NCI-H1105 (cell line): ENCODE measurements around the gene BRD3OS.
"Not testable (repeated sequence)": the region's sequence is repeated elsewhere in the genome, so short reads cannot be mapped to it uniquely, and the experiment has no call there.

ENCODE experiments used
- DNase-seq: peaks from one replicate; lab custom pipeline; 2025; lab: John Stamatoyannopoulos, UW

The BRD3OS gene

DNA sequence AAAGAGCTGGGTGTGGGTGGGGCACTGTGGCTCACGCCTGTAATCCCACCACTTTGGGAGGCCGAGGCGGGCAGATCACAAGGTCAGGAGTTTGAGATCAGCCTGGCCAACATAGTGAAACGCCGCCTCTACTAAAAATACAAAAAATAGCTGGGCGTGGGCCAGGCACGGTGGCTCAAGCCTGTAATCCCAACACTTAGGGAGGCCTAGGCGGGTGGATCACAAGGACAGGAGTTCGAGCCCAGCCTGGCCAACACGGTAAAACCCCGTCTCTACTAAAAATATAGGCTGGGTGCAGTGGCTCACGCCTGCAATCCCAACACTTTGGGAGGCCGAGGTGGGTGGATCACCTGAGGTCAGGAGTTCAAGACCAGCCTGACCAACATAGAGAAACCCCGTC, 36.5 kb upstream of the BRD3OS start:
- not testable (repeated sequence) for DNase-seq

DNA sequence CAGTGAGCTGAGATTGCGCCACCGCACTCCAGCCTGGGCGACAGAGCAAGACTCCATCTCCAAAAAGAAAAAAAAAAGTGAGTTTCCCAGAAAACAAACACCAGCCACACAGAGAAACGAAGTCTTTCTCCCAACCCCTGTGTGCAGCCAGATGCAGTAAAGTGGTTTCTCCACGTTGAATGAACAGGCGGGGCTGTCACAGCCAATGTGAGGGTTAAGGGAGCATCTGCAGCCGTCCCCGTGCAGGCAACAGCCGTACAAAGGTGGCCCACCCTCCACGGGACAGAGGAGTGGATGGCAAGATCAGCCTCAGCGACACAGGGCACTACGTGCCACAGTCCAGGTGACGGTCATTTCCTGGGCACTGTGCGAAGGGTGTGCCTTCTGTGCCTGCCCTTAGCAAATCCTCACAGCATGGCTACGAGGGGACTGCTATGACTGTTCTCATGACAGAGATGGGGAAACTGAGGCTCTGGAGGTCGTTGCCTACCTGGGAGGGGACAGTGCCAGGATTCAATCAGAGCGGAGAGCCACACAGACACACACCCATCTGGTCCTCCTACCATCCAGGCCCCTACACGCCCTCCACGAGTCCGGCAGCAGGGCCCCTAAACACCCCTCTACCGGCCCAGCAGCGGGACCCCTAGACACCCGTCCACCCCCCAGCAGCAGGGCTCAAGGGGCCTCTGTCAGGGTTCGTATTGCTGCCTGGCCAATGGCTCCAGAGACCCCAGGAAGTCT, 35.5 kb upstream of the BRD3OS start:
- DNase-seq, result no peak

DNA sequence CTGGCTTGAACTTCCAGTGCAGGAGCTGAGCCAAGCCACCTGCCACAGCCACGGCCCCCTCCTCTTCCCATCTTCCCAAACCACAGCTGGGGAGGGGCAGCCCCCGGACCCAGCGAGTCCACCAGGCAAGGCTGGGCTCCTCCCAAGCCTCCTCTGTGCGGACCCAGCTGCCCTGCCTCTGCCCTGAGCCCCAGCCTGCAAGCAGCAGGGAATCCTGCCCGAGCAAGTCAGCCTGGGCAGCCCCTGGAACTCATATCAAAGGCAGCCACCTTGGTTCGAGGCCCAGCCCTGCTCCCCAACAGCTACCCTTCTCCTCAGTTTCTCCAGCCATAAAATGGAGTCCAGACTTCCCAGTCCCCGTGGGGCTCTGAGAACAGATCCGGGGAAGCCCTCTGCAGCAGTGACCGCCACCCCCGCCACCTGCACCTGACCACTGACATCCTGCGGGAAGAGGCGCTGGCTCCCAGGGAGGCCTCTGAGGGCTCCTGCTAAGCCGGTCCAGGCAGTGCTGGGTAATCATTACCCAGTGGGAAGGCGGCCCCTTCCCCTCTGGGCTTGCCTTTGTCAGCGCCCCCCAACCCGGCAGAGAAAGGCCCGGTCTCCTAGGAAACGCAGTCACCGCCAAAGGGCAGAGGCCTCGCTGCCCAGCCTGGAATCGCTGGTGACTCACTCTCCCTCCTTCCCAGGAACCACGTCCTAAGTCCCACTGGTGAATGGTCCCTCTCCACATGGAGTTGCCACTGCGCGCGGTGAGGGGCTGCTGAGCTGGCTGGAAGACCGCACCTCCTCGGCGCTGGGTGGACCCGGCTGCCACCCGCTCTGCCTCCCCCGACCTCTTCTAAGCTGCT, 34.7 kb upstream of the BRD3OS start:
- no peak for DNase-seq

DNA sequence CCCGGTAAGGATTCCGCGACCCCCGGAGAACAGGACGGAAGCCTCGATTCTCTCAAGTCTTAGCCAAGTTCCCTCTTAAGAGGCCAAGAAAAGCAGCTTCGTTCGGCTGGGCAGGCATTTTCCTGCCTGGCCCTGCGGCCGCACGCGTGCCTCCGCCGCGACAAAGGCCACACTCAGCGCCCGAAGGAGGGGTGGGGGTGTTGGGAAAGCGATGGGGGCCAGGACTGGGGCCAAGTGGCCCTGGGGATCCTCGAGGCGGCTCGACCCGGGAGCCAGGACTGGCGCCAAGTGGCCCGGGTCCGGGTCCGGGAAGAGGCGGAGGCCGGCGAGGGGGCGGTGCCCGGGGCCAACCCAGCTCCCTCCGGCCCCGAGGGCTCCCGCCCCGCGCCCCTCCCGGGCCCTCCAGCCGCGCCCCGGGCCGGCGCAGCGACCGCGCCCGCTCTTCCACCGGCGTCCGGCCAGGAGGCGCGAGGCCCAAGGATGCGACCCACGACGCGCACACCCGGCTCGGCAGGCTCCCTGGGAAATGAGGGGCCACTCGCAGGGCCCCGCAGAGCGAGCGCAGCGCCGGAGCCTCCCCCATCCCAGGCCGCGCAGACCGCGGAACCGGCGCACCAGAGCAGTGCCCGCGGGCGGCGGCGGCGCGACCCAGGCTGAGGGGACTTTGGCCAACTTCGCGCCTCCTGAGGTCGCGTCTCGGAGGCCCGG, 33.9 kb upstream of the BRD3OS start:
- DNase-seq, result no peak

DNA sequence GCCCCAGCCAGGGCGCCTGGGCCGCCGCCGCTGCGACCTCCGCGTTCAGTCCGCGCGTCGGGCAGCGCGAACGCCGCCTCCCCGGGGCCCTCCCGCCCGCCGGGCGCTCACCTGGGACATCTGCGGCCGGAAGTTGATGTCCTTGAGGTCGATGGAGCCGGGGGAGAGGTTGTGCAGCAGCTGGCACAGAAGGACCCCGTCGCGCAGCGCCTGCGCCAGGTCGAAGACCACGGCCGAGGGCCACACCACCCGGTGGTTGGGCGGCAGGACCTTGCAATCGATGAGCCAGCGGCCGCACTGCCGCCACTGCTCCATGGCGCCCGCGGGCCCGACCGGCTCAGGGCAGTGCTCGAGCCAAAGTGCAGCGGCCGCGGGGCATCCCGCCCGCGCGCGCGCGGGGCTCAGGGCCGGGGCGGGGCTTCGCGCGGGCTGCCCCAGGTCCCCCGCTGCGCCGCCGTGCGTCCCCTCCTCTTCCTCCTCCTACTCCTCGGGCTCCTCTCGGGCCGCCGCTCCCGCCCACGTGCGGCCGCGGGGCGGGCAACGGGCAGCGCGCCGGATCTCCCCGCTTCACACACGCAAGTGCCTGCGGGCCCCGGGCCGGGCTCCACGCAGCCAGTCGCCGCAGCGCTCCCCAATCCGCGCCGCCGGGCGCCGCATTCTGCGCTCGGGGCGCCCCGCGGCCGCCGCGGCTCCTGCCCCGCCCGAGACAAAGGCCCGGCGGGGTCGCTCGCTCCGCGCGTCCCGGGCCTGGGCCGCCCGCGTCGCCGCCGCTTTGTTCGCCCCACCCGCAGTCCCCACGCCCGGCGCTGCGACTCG, 33.1 kb upstream of the BRD3OS start, which contains the start of gene VAV2:
VAV2 (minus strand) TSS at position 361 of the 816 bp plus-strand sequence; CDS start at position 315, 46 bp downstream.
- DNase-seq, result peak; percentile 27

DNA sequence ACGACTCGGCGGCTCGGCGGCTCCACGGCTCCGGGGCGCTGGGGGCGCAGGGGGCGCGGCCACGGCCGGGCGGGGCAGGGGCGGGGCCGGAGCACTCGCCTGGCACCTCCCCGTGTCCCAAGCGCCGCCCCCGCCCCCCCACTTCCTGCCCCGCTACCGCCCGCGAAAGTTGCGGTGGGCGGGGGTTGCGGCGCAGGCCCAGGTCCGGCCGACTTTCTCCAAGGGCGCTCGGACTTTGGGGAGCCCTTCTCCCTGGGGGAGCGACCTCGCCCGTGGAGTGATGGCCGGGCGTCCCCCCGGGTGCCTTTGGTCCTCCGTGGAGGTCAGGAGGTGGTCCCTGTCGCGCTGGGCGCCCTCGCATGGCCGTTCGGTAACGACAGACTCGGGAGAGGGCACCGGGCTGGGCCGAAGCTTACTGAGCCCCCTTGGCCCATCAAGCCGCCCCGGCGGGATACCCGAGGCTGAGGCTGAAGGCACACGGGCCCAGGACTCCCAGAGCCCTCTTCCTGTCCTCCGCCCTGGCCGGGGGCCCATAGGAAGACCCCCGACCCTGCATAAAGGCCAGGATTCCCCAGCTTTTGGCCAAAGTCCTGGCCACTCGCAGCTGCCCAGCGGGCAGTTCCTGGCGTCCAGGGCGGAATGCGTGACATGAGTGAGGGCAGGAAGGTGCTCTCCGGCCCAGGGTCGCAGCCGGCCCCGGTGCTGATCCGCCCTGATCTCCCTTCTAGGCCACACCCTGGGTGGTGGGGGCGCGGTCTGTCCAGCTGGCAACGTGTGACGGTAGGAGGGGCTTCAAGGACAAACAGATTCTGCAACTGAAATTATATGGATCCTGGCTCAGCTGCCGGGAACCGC, 32.3 kb upstream of the BRD3OS start:
- DNase-seq, result peak; percentile 75

DNA sequence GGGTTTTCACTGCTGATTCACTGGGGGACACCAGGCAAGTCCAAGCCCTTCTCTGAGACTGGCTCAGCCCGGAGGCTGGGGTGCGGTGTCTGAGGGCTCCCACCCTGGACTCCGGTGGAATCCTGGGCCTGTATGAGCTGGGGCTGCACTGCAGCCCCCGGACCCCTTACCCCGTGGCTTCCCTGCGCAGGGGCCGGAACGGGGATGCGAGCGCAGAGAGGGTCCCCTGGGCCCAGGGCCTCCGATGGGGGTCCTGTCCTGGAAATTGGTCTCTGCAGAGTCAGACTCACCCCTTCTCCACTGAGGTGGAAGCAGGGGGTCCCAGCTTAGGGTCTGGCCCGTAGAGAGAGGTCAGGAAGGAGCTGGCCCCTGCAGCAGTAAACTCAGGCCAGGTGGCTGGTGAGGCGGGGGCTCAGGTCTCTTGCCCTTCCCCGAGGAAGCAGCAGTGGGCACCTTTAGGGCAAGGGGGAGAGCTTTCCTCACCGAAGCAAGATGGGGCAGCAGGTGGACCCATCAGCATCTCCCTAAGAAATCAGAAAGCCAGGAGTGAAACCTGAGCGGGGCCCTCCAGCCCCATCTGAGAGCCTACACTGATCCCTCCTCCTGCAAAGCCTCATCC, 31.5 kb upstream of the BRD3OS start:
- DNase-seq, result no peak

DNA sequence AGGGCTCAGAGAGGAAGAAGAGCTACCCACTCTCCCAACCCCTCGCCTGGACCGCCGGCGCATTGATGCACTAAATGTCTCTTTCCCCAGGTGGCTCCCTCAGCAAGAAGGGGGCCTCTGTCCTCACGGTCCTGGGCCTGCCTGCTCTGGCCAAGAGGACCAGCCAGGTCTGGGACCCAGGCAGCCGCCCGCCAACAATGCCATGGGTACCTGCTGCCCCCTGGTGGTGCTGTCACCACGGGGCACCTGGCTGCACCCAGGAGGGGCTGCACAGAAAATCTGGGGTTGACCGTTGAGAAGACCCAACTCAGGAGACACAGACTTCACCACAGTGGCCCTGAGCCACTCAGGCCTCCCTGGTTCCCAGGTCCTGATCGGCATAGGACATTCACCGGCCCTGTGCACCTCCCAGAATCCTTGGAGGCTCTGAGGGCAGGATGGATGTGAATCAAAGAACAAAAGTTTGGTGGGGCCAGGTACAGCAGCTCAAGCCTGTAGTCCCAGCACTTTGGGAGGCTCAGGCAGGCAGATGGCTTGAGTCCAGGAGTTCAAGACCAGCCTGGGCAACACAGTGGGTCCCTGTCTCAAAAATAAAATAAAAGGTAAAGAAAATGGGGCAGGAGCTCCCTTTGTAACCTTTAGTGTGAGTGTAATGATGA, 30.8 kb upstream of the BRD3OS start:
- DNase-seq, result peak; percentile 58

DNA sequence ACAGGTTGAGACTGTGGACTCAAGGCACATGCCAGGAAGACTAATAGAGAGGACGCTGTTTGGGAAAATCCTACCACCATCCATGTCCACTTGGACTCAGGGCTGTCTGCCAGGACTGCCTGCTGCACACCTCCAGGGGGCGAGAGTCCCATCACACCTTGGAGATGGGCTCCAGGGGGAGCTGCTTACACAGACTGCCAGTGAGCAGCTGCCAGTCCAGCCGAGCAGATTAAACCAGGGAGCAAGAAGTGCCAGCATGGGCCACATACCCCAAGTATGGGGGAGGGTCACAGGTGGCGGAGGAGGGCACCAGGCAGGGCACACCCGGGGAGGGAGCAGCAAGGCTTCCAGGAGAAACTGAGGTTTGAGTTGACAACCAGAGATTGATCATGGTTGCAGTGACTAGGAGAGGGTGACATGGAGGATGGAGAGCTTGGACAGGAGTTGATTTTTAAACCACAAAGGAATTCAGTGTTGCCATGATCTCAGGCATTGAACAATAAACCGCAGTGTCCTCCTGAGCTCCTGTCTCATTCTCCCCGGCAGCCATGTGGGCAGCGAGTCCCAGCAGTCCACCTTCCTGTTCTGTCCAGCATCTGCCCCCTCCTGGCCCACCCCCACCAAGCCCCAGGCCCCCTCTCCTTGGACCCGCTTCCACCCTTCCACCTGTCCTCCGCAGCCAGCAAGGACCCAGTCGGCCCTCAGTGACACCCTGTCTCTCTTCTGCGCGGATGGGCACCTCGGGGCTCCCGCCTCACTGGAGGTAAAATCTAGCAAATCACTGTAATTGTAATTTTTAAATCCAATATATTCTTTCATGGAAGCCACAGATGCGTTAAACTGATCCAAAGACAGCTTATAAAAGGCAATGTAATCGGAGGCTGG, 30.0 kb upstream of the BRD3OS start:
- no peak for DNase-seq

DNA sequence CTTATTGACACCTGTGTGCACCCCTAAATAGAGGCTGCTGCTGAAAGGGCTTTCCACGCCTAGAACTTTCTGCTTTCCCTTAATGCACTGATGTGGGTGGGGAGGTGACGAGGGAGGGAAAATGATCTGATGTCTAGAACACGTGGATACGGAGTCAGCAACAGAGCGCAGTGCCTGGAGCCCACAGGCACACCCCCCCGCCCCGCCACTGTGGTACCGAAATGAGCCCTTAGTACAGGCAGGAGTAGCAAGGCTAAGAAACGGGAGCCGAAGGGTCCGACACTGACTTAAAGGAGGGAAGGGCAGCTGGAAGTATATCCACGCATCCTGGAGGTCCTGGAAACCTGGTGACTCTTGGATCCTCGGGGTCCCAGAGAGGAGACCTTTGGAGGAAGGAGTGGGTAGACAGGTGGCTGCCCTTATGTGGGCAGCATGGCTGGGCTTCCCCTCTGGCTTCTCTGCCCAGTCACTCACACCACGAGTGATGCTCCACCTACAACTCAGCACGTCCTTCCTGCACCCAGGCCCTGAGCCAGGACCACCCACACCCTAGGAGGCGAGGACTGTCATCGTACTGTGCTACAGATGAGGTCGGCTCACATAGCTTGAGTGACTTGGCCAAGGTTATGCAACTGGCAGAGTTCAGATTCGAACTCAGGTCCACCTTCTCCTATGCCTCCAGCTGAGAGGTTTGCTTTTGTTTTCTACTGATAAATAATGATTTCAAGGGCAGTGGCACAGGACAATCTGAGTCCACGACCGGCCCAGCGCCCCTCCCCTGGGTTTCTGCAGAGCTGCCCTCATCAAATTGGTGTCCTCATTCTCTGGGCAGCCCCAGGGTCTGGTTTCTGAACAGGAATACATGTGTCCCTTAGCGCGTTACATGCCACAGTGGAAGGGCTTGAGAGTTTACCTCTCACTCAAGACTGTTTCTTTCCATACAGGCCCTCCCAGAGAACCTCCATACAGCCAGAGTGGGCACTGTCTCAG, 28.5 kb upstream of the BRD3OS start:
- DNase-seq, result no peak

DNA sequence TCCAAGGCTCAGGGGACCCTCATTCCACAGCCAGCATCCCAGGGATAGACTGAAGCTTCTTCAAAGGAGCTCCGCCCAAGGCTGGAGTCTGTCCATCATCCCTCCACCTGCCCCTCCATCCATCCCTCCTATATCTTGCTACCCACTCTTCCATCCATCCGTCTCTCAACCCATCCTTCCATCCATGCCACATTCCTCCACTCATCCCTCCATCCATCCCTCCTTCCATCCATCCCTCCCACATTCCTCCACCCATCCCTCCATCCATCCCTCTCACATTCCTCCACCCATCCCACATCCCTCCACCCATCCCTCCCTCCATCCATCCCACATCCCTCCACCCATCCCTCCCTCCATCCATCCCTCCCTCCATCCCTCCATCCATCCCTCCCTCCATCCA, 27.7 kb upstream of the BRD3OS start:
- DNase-seq, result no peak

DNA sequence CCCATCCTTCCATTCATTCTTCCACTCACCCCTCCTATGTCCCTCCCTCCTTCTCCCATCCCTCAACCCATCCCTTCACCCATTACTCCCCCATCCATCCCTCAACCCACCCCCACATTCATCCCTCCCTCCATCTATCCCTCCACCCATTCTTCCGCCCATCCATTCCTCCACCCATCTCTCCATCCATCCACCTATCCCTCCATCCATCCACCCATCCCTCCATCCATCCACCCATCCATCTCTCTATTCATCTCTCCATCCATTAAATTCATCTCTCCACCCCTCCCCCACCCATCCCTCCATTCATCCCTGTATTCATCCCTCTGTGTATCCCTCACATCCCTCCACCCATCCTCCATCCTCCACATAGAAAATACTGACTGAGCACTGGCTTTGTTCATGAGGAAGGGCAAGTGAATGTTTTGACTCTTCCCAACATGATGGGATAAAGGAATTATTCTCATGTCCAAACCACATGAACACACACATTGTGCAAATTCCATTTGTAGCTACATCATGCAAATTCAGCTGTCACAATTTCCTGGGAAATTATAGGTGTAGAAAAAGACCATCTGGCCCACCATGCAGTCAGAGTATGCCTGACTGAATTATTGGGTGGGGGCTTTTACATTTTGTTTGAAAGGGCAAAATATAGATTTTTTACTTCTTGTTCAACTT, 26.2 kb upstream of the BRD3OS start:
- DNase-seq, result no peak

DNA sequence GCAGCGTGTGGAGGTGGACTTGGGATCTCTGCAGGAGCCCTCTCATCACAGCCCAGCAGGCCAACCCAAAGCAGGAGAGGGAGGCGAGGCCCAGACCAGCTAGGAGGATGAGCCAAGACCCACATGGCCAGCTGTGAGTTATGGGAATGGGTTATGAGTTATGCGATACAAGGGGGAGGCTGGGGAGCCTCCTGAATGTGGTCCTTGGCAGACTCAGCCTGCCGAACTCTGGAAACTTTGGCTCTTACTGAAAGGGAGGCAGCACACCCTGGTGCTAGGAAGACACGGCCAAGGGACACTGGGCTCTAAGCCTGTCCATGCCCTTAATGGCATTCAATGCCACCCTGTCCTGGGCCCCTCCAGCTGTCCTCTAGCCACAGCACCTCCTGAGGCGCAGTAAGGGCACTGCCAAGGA, 25.4 kb upstream of the BRD3OS start:
- DNase-seq, result no peak

DNA sequence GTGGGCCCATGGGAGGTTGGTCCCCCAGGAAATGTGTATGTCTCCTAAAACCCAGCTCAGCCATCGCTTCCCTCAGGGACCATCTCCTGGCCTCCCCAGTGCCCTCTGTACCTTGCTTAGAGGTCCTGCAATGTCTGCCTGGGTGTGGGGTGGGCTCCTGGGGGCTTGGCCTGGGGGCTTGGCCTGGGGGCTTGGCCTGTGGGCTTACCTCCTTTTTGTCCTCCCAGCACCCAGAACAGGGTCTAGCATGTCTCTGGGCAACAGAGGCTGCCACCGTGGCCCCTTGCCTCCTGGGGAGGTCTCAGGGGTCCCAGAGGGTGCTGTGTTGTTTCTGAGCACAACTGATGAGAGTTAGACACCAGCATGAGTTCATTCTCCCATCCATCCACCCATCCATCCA, 22.5 kb upstream of the BRD3OS start:
- no peak for DNase-seq

DNA sequence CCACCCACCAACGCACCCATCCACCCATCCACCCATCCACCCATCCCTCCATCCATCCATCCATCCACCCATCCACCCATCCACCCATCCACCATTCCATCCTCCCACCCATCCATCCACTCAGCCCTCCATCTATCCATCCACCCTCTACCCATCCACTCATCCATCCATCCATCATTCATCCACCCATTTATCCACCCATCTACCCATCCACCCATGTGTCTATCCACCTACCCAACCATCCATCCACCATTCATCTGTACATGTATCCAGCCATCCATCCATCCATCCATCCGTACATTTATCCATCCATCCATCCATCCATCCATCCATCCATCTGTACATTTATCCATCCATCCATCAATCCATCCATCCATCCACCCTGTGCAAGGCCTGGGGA, 22.0 kb upstream of the BRD3OS start:
- no peak for DNase-seq

DNA sequence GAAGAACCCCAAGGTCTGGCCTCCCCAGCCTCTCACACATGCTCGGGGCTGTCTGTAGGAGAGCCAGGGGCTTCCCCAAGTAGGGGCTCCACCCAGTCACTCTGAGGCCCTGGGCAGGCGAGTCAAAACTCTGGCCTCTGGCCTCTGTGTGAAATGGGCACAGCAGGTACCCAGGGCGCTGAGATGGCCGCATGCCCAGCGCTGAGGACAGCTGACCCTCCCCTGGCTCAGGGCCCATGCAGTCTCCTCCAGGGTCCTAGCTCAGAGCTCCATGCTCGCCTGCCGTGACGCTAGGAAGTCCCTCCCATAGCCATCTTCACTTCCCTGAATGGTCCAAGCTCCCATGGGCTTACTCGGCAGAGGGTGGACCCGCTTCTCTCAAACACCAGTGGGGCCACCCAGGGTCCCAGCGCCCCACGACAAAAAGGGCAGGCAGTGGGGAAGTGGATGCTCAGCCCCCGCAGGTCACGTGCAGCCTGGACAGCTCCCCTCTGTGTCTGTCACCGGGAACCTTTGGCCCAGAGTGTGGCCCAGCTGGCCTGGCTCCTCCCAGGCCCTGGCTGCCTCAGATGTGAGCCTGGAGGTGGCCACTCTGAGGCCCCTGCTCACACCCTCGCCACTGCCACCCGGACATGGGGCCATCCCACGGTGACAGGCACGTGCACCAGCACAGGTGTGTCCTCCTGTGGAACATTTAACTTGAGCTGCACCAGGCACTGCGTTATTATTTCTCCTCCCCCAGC, 21.0 kb upstream of the BRD3OS start:
- DNase-seq, result no peak
